ENCODE measurements around the gene RPS6KA2. TPM values are rescaled to one million over a fixed set of nuclear protein-coding genes. Genes with fewer than 3 reads are reported as not detected.

The RPS6KA2 gene
- total RNA-seq, 3 donors from 2014 or later (not counting 1 experiment from before 2014, with no cell fraction given), result 2.8 to 4.5 (median 2.9) TPM

GRCh38 chr6:166591026-166591425 is 36.0 kb downstream of the RPS6KA2 start:
- WGBS (ENCODE audit: insufficient coverage), result 90% methylated on average over 11 of the region's 11 CpGs
- Mint-ChIP-seq H3K27me3 (ENCODE audit: low read depth in 2 of 2) (peaks cover 7 to 14% of the 10 kb centered on the region in 2 donors), H3K4me1 (peaks cover 0 to 22% of the 10 kb centered on the region in 2 donors), H3K27ac (no peak overlapping the region), H3K4me3 (no peak overlapping the region), H3K9me3 (no peaks in the 10 kb centered on the region), H3K36me3 (no peaks in the 10 kb centered on the region)
- H3K27ac ChIP-seq (ENCODE audit: low read length), result no peak overlapping the region
- no peak overlapping the region for H3K4me3 ChIP-seq (ENCODE audit: low read length)
- peaks cover 23% of the 10 kb centered on the region for H3K4me1 ChIP-seq (ENCODE audit: control insufficient read depth, insufficient read depth, low read length)
- intact Hi-C loops (cut with micrococcal nuclease), result no loop called here
- no peaks in the 10 kb centered on the region for H3K9me3 ChIP-seq (ENCODE audit: control insufficient read depth, insufficient read depth, low read length)
- DNase-seq (no peak), ATAC-seq (no peak)
- no peak for TF ChIP-seq CTCF (IDR thresholded peaks at IDR 0.05)
- no peaks in the 10 kb centered on the region for H3K27me3 ChIP-seq (ENCODE audit: control insufficient read depth, insufficient read depth, low read length)
- H3K36me3 ChIP-seq (ENCODE audit: control insufficient read depth, insufficient read depth, low read length), result no peaks in the 10 kb centered on the region

GRCh38 chr6:166589786-166590574 is 37.1 kb downstream of the RPS6KA2 start:
- DNase-seq (no peak), ATAC-seq (no peak)
- no peak for TF ChIP-seq CTCF (IDR thresholded peaks at IDR 0.05)
- Histone ChIP-seq H3K27me3 (ENCODE audit: control insufficient read depth, insufficient read depth, low read length) (no peaks in the 10 kb centered on the region), H3K4me3 (ENCODE audit: low read length) (no peak overlapping the region), H3K4me1 (ENCODE audit: control insufficient read depth, insufficient read depth, low read length) (peaks cover 23% of the 10 kb centered on the region), H3K36me3 (ENCODE audit: control insufficient read depth, insufficient read depth, low read length) (no peaks in the 10 kb centered on the region), H3K9me3 (ENCODE audit: control insufficient read depth, insufficient read depth, low read length) (no peaks in the 10 kb centered on the region), H3K27ac (ENCODE audit: low read length) (no peak overlapping the region)
- no peaks in the 10 kb centered on the region for H3K9me3 Mint-ChIP-seq
- no peak overlapping the region for H3K27ac Mint-ChIP-seq
- no peaks in the 10 kb centered on the region for H3K36me3 Mint-ChIP-seq
- H3K4me1 Mint-ChIP-seq, result peaks cover 0 to 22% of the 10 kb centered on the region in 2 donors
- intact Hi-C loops (cut with micrococcal nuclease), result no loop called here
- H3K4me3 Mint-ChIP-seq, result no peak overlapping the region
- peaks cover 0 to 11% of the 10 kb centered on the region in 2 donors for H3K27me3 Mint-ChIP-seq (ENCODE audit: low read depth in 2 of 2)
- WGBS (ENCODE audit: insufficient coverage), result 85% methylated on average over 7 of the region's 8 CpGs

- Histone ChIP-seq H3K4me3 (ENCODE audit: low read length) (no peak overlapping the region), H3K9me3 (ENCODE audit: control insufficient read depth, insufficient read depth, low read length) (no peaks in the 10 kb centered on the region), H3K36me3 (ENCODE audit: control insufficient read depth, insufficient read depth, low read length) (no peaks in the 10 kb centered on the region), H3K4me1 (ENCODE audit: control insufficient read depth, insufficient read depth, low read length) (peaks cover 23% of the 10 kb centered on the region), H3K27me3 (ENCODE audit: control insufficient read depth, insufficient read depth, low read length) (no peaks in the 10 kb centered on the region), H3K27ac (ENCODE audit: low read length) (no peak overlapping the region)
- WGBS (ENCODE audit: insufficient coverage), result 53% methylated on average over 4 of the region's 4 CpGs
- intact Hi-C loops (cut with micrococcal nuclease), result no loop called here
- Mint-ChIP-seq H3K27me3 (ENCODE audit: low read depth in 2 of 2) (peaks cover 0 to 11% of the 10 kb centered on the region in 2 donors), H3K36me3 (no peaks in the 10 kb centered on the region), H3K9me3 (no peaks in the 10 kb centered on the region), H3K4me3 (no peak overlapping the region), H3K27ac (no peak overlapping the region), H3K4me1 (peaks cover 0 to 22% of the 10 kb centered on the region in 2 donors)
- no peak for TF ChIP-seq CTCF (IDR thresholded peaks at IDR 0.05)
- DNase-seq (no peak), ATAC-seq (no peak)
Observed at GRCh38 chr6:166589337-166589731, 37.7 kb downstream of the RPS6KA2 start.

All from natural killer cell (primary cell).